Measurements from ENCODE around the gene CALHM3. TPM values are rescaled to one million over a fixed set of nuclear protein-coding genes. Genes with fewer than 3 reads are reported as not detected.

The CALHM3 gene
- total and polyA plus RNA-seq, 2 experiments from 2014 or later = not detected

DNA sequence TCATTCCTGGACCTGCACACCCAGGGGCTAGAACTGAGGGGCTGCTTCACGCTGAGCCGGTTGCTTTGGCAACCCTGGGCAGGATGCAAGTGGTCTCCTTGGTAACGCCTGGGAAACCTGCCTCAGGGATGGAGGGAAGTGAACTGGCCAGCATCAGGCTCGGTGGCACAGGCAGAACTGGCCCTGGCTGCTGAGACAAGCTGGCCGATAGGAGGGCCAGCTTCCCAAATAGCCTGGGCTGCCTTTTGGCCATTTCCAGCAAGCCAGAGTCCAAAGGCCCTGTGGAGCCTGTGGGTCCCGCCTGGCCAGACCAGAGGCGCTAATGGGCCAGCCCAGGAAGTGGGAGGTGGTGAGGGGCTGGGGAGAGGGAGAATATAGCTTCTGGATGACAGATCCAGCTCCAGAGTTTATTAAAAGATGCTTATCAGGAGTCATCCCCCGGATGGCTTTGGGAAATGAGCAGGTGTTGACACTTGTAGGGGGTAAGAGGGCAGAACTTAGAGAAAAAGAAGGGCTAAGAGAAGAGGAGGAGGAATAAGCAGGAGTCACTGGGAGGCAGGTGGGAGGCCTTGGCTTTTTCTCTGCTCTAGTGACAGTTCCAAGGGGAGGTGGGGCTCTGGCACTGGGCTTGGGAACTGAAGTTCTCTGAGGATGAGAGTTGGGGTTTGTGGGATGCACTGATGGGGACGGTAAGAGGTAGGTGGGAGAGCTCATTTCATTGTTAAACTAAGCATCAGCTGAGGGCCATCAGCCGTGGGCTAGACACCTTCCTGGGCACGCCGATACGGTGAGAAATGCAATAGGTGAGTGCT lies 24.0 kb upstream of the CALHM3 start:
- no peaks in the 10 kb centered on the region for H3K79me2 ChIP-seq
- no peaks in the 10 kb centered on the region for H3K36me3 ChIP-seq (replicated peaks; ENCODE audit: insufficient read depth, low read depth)
- no peak overlapping the region for H2AFZ ChIP-seq
- H3K27me3 ChIP-seq = no peaks in the 10 kb centered on the region
- H3K4me2 ChIP-seq = no peak overlapping the region
- no peaks in the 10 kb centered on the region for H4K20me1 ChIP-seq (ENCODE audit: insufficient read depth, poor library complexity, severe bottlenecking)
- peaks cover 13% of the 10 kb centered on the region for H3K4me1 ChIP-seq (ENCODE audit: insufficient read depth)
- H3K4me3 ChIP-seq = no peak overlapping the region
- H3K9me2 ChIP-seq (replicated peaks; ENCODE audit: insufficient read depth) = no peaks in the 10 kb centered on the region
- WGBS (ENCODE audit: low lambda C conversion rate, missing lambda C conversion rate) = 79% methylated on average over 12 of the region's 13 CpGs
- H3K27ac ChIP-seq = no peak overlapping the region
- TF ChIP-seq, protein P1, sequence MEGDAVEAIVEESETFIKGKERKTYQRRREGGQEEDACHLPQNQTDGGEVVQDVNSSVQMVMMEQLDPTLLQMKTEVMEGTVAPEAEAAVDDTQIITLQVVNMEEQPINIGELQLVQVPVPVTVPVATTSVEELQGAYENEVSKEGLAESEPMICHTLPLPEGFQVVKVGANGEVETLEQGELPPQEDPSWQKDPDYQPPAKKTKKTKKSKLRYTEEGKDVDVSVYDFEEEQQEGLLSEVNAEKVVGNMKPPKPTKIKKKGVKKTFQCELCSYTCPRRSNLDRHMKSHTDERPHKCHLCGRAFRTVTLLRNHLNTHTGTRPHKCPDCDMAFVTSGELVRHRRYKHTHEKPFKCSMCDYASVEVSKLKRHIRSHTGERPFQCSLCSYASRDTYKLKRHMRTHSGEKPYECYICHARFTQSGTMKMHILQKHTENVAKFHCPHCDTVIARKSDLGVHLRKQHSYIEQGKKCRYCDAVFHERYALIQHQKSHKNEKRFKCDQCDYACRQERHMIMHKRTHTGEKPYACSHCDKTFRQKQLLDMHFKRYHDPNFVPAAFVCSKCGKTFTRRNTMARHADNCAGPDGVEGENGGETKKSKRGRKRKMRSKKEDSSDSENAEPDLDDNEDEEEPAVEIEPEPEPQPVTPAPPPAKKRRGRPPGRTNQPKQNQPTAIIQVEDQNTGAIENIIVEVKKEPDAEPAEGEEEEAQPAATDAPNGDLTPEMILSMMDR (IDR thresholded peaks at IDR 0.05; ENCODE audit: poor library complexity) = no peak
- no peaks in the 10 kb centered on the region for H3K9me3 ChIP-seq (ENCODE audit: low read depth)
- no peak for DNase-seq (ENCODE audit: low spot score)

DNA sequence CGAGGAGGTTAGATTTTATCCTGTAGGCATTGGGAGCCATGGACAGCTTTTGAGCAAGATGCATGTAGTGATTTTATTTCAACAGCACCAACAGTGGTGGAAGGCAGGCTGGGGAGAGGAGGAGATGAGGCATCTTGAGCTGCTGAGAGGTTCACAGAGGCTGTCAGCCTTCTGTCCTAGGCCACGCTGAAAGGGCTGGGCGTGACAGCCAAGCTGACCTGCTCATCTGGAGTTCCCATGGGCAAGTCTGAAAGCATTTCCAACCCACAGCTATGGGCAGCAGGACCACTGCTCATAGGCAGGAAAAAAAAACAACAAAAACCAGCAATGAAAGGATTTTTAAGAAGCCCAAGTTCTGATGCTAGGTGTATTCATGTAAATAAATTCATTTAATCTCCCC lies 22.1 kb upstream of the CALHM3 start:
- DNase-seq (ENCODE audit: low spot score) = no peak
- Histone ChIP-seq H3K79me2 (no peaks in the 10 kb centered on the region), H4K20me1 (ENCODE audit: insufficient read depth, poor library complexity, severe bottlenecking) (no peaks in the 10 kb centered on the region), H3K4me1 (ENCODE audit: insufficient read depth) (no peaks in the 10 kb centered on the region), H3K36me3 (replicated peaks; ENCODE audit: insufficient read depth, low read depth) (no peaks in the 10 kb centered on the region), H3K9me3 (ENCODE audit: low read depth) (no peaks in the 10 kb centered on the region), H3K9me2 (replicated peaks; ENCODE audit: insufficient read depth) (no peaks in the 10 kb centered on the region), H3K27ac (no peak overlapping the region), H3K27me3 (peaks cover 11% of the 10 kb centered on the region), H3K4me3 (no peak overlapping the region), H3K4me2 (no peak overlapping the region), H2AFZ (no peak overlapping the region)
- TF ChIP-seq, protein P1 (IDR thresholded peaks at IDR 0.05; ENCODE audit: poor library complexity) = no peak
- no peak for TF ChIP-seq EZH2 (IDR thresholded peaks at IDR 0.05; ENCODE audit: borderline replicate concordance)
- no peak for TF ChIP-seq EZH2phosphoT487 (IDR thresholded peaks at IDR 0.05; ENCODE audit: low read depth, severe bottlenecking, unreplicated experiment)
- 97% methylated on average over 3 of the region's 3 CpGs for WGBS (ENCODE audit: low lambda C conversion rate, missing lambda C conversion rate)

DNA sequence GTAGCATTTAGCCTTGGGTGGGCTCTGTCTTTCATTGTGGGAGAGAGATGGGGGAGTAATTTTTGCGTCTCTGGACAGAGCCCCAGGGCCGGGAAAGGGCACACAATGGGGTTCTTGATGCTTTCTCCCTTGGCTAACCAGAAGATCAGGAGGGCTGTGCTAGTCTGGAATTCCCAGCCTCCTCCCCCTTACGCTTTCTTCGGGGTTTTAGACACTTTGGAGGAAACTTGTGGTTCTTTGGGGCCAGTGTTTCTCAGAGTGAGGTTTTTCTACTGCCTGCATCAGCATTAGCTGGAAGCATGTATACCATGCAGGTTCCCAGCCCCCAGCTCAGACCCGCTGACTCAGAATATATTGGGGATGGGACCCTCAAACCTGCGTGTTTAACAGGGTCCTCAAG lies 21.4 kb upstream of the CALHM3 start:
- Histone ChIP-seq H3K4me2 (no peak overlapping the region), H3K36me3 (replicated peaks; ENCODE audit: insufficient read depth, low read depth) (no peaks in the 10 kb centered on the region), H2AFZ (no peak overlapping the region), H4K20me1 (ENCODE audit: insufficient read depth, poor library complexity, severe bottlenecking) (no peaks in the 10 kb centered on the region), H3K4me1 (ENCODE audit: insufficient read depth) (no peaks in the 10 kb centered on the region), H3K4me3 (no peak overlapping the region), H3K27ac (no peak overlapping the region), H3K27me3 (peaks cover 16% of the 10 kb centered on the region), H3K9me2 (replicated peaks; ENCODE audit: insufficient read depth) (no peaks in the 10 kb centered on the region), H3K79me2 (no peaks in the 10 kb centered on the region), H3K9me3 (ENCODE audit: low read depth) (no peaks in the 10 kb centered on the region)
- no peak for DNase-seq (ENCODE audit: low spot score)
- TF ChIP-seq EZH2 (IDR thresholded peaks at IDR 0.05; ENCODE audit: borderline replicate concordance) (no peak), EZH2phosphoT487 (IDR thresholded peaks at IDR 0.05; ENCODE audit: low read depth, severe bottlenecking, unreplicated experiment) (no peak)
- TF ChIP-seq, protein P1 (IDR thresholded peaks at IDR 0.05; ENCODE audit: poor library complexity) = no peak
- 83% methylated on average over 6 of the region's 6 CpGs for WGBS (ENCODE audit: low lambda C conversion rate, missing lambda C conversion rate)

Data from hepatocyte (in vitro differentiated cells).